HFF-Myc (cell line): ENCODE data around the gene ATP11A.
A peak's percentile ranks its signal among the peaks of the same experiment; 100 is the strongest.
"Not testable (repeated sequence)": the region's sequence is repeated elsewhere in the genome, so short reads cannot be mapped to it uniquely, and the experiment has no call there.

Source experiments
- DNase-seq: peaks from one replicate; pipeline ENCODE4 v3.0.0-alpha.2; 2011; ENCODE audit warnings: low read depth; ENCODE audit errors: extremely low read depth
- H3K4me3 ChIP-seq: replicated peaks from 2 replicates; pipeline ENCODE4 v1.5.1; 2011; ENCODE audit warnings: low read depth, mild to moderate bottlenecking, control low read depth, low read length
- TF ChIP-seq, protein P1 (sequence below): IDR thresholded peaks from 2 replicates; pipeline ENCODE4 v1.5.1; 2012; ENCODE audit warnings: mild to moderate bottlenecking, low read depth, low read length, control low read depth; ENCODE audit errors: missing control alignments

Gene ATP11A

GRCh38 chr13:112859817-112860190, 170.0 kb downstream of the ATP11A start:
- TF ChIP-seq, protein P1, sequence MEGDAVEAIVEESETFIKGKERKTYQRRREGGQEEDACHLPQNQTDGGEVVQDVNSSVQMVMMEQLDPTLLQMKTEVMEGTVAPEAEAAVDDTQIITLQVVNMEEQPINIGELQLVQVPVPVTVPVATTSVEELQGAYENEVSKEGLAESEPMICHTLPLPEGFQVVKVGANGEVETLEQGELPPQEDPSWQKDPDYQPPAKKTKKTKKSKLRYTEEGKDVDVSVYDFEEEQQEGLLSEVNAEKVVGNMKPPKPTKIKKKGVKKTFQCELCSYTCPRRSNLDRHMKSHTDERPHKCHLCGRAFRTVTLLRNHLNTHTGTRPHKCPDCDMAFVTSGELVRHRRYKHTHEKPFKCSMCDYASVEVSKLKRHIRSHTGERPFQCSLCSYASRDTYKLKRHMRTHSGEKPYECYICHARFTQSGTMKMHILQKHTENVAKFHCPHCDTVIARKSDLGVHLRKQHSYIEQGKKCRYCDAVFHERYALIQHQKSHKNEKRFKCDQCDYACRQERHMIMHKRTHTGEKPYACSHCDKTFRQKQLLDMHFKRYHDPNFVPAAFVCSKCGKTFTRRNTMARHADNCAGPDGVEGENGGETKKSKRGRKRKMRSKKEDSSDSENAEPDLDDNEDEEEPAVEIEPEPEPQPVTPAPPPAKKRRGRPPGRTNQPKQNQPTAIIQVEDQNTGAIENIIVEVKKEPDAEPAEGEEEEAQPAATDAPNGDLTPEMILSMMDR, result no peak
- DNase-seq, result no peak
- no peak overlapping the region for H3K4me3 ChIP-seq

- H3K4me3 ChIP-seq, result no peak overlapping the region
- DNase-seq, result no peak
- TF ChIP-seq, protein P1, result no peak
Measured at GRCh38 chr13:112861876-112862615, 172.2 kb downstream of the ATP11A start.

- not testable (repeated sequence) for DNase-seq, H3K4me3 ChIP-seq
Measured at GRCh38 chr13:112863356-112863755, 173.5 kb downstream of the ATP11A start.

GRCh38 chr13:112865478-112865877, 175.6 kb downstream of the ATP11A start:
- not testable (repeated sequence) for DNase-seq, H3K4me3 ChIP-seq

DNA sequence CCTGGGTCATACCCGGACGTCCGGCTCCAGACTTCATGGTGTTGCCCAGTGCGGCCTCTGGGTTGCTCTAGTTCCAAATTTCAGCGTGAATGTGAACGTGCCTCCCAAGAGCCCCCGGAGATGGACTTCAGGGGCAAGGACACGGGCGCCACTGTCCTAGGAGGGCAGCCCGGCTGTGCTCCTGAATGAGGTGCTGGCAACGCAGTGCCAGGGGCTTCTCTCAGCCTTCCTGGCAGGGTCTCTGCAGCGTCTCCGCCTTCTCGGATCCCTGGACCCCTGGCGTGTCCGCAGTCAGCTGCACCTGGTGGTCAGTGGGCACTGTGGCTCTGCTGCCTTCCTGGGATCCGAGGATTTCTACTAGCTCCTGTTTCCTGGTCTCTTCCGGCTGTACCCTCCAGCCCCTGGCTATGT, 177.5 kb downstream of the ATP11A start:
- H3K4me3 ChIP-seq, result no peak overlapping the region
- TF ChIP-seq, protein P1, result no peak
- DNase-seq, result no peak

- no peak overlapping the region for H3K4me3 ChIP-seq
- DNase-seq, result no peak
- TF ChIP-seq, protein P1, result no peak
Measured at GRCh38 chr13:112868308-112868707, 178.5 kb downstream of the ATP11A start.

DNA sequence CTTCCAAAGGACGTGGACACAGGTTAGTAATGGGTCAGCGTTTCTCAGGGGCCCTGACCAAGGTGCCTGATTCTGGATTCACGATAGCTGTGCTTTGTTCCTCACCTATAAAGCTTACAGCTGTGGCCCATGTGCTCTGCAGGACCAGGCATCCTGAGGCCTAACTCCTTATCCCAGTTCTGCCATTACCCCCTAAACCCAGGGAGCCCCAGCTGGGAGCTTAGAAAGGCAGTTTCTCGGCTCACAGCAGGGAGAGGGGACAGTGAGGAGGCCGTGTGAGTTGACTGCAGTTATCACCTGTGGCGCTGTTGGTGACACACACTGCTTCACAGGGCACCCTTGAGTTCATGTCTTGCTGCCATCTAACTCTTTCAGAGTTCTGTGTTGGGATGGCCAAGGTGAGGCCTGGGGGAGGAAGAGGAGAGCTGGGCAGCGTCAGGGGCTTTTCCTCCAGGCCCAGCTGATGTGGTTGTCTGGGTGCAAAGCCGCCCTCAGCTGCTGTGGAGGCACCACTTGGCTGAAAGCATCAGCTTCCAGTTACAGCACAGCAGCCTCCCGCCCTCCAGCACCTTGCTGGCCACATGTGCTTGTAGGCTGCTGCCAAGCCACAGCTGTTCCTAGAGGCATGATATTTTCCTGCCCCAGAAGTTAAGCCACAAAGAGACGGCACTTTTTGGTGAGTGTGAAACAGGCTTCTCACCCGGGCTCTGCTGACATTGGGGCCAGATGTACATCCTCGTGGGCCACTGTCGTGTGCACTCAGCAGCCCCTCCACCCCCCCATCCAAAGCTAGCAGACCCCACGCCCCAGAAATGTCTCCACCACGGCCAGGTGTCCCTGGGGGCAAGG, 179.6 kb downstream of the ATP11A start:
- H3K4me3 ChIP-seq, result no peak overlapping the region
- TF ChIP-seq, protein P1, result no peak
- peak; percentile 15 for DNase-seq

- TF ChIP-seq, protein P1, result no peak
Measured at GRCh38 chr13:112870051-112870331, 180.2 kb downstream of the ATP11A start.

More at GRCh38 chr13:112870051-112870331, 180.2 kb downstream of the ATP11A start:
- H3K4me3 ChIP-seq, result no peak overlapping the region
- no peak for DNase-seq
